ENCODE results near the gene NTRK1. TPM values are rescaled to one million over a fixed set of nuclear protein-coding genes. Genes with fewer than 3 reads are reported as not detected.

Gene NTRK1
- total RNA-seq, 3 donors from 2014 or later = 0.16 to 4.9 (median 0.73) TPM

- no peaks in the 10 kb centered on the region for H3K36me3 ChIP-seq
- intact Hi-C loops (cut with DNase I; ENCODE audit: low total_unique reads) = loop anchor here (10.0 kb wide), 1 partner anchor 138 kb away; the partner anchor contains the start of genes ISG20L2 and METTL25B
- no peak overlapping the region for H3K4me3 ChIP-seq
- peaks cover 7 to 14% of the 10 kb centered on the region in 2 donors for H3K4me1 ChIP-seq
- H3K27ac ChIP-seq = no peak overlapping the region
- DNase-seq (ENCODE audit: low spot score in 2 of 2) = no peak
- TF ChIP-seq POLR2A (IDR thresholded peaks at IDR 0.05) (no peak), CTCF (IDR thresholded peaks at IDR 0.05) (no peak), POLR2AphosphoS5 (IDR thresholded peaks at IDR 0.05) (no peak)
- no peaks in the 10 kb centered on the region for H3K9me3 ChIP-seq
- peaks cover 0 to 72% of the 10 kb centered on the region in 2 donors for H3K27me3 ChIP-seq
Measured at GRCh38 chr1:156862584-156862983, 1.9 kb downstream of the NTRK1 start.

- H3K4me1 ChIP-seq = peaks cover 7 to 14% of the 10 kb centered on the region in 2 donors
- no peaks in the 10 kb centered on the region for H3K9me3 ChIP-seq
- no peaks in the 10 kb centered on the region for H3K36me3 ChIP-seq
- TF ChIP-seq POLR2A (IDR thresholded peaks at IDR 0.05) = no peak
- no peak for TF ChIP-seq CTCF (IDR thresholded peaks at IDR 0.05)
- no peak for TF ChIP-seq POLR2AphosphoS5 (IDR thresholded peaks at IDR 0.05)
- no peak overlapping the region for H3K4me3 ChIP-seq
- H3K27ac ChIP-seq = no peak overlapping the region
- intact Hi-C loops (cut with DNase I; ENCODE audit: low total_unique reads) = loop anchor here (10.0 kb wide), 1 partner anchor 138 kb away; the partner anchor contains the start of genes ISG20L2 and METTL25B
- DNase-seq (ENCODE audit: low spot score in 2 of 2) = no peak
- peaks cover 0 to 72% of the 10 kb centered on the region in 2 donors for H3K27me3 ChIP-seq
Measured at GRCh38 chr1:156862997-156863599, 2.4 kb downstream of the NTRK1 start.

- no peak overlapping the region for H3K27ac ChIP-seq
- H3K27me3 ChIP-seq = peaks cover 0 to 68% of the 10 kb centered on the region in 2 donors
- H3K9me3 ChIP-seq = no peaks in the 10 kb centered on the region
- peaks cover 7 to 14% of the 10 kb centered on the region in 2 donors for H3K4me1 ChIP-seq
- H3K36me3 ChIP-seq = no peaks in the 10 kb centered on the region
- DNase-seq (ENCODE audit: low spot score in 2 of 2) = no peak
- intact Hi-C loops (cut with DNase I; ENCODE audit: low total_unique reads) = loop anchor here (10.0 kb wide), 1 partner anchor 139 kb away; the partner anchor contains the start of genes ISG20L2 and METTL25B
- no peak overlapping the region for H3K4me3 ChIP-seq
- TF ChIP-seq POLR2A (IDR thresholded peaks at IDR 0.05) (no peak), POLR2AphosphoS5 (IDR thresholded peaks at IDR 0.05) (no peak), CTCF (IDR thresholded peaks at IDR 0.05) (no peak)
Measured at GRCh38 chr1:156863631-156864030, 3.0 kb downstream of the NTRK1 start.

GRCh38 chr1:156864796-156865195 lies 4.1 kb downstream of the NTRK1 start:
- no peaks in the 10 kb centered on the region for H3K36me3 ChIP-seq
- TF ChIP-seq CTCF (IDR thresholded peaks at IDR 0.05) (no peak), POLR2AphosphoS5 (IDR thresholded peaks at IDR 0.05) (no peak), POLR2A (IDR thresholded peaks at IDR 0.05) (no peak)
- no peak overlapping the region for H3K4me3 ChIP-seq
- peaks cover 0 to 57% of the 10 kb centered on the region in 2 donors for H3K27me3 ChIP-seq
- peaks cover 6 to 7% of the 10 kb centered on the region in 2 donors for H3K4me1 ChIP-seq
- no peaks in the 10 kb centered on the region for H3K9me3 ChIP-seq
- H3K27ac ChIP-seq = no peak overlapping the region
- intact Hi-C loops (cut with DNase I; ENCODE audit: low total_unique reads) = loop anchor here (10.0 kb wide), 1 partner anchor 140 kb away; the partner anchor contains the start of genes ISG20L2 and METTL25B
- DNase-seq (ENCODE audit: low spot score in 2 of 2) = no peak

- Histone ChIP-seq H3K27ac (no peak overlapping the region), H3K4me1 (peaks cover 6 to 7% of the 10 kb centered on the region in 2 donors), H3K27me3 (peaks cover 0 to 53% of the 10 kb centered on the region in 2 donors), H3K36me3 (no peaks in the 10 kb centered on the region), H3K9me3 (no peaks in the 10 kb centered on the region), H3K4me3 (no peak overlapping the region)
- TF ChIP-seq CTCF (IDR thresholded peaks at IDR 0.05) = no peak
- intact Hi-C loops (cut with DNase I; ENCODE audit: low total_unique reads) = loop anchor here (10.0 kb wide), 1 partner anchor 140 kb away; the partner anchor contains the start of genes ISG20L2 and METTL25B
- DNase-seq (ENCODE audit: low spot score in 2 of 2) = no peak
Measured at GRCh38 chr1:156865258-156865657, 4.6 kb downstream of the NTRK1 start.

Measured in breast epithelium (tissue), 4 donors.